ENCODE data around the gene DLGAP3.

DNA sequence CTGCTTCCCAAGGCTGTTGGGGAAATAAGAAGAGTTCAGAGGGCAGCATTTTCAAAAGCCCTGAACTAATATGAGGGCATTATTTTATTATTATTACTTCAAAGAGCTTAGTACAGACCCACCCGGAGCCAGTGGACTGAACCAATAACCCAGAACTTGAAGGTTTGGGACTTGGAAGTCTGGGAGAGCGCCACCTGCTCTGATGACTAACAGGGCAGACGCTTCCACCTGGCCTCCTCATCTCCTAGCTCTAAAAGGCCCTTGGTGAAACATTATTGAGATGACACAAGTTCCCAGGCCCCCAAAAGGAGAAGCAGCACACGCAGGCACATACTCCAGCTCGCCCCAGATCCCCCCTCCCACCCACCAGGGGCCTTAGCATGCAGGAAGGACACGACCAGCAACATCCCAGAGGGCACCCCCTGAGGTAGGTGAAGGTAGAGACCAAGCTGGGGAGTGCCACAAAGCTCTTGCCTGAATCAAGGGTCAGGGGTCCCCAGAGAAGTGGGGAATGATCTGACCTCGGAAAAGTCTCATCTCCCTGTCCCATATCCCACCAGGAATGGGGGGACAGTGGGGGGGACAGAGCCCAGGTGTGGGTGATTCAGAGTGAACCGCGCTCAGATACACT, 1.3 kb downstream of the DLGAP3 start:
- TF ChIP-seq EGR1 (IDR thresholded peaks at IDR 0.05; ENCODE audit: low read depth in 2 of 2) (no peak), CTCF (IDR thresholded peaks at IDR 0.05; ENCODE audit: low read depth, low read length, missing input control) (no peak), FOXA1 (IDR thresholded peaks at IDR 0.05) (no peak), MAX (IDR thresholded peaks at IDR 0.05) (no peak), TAF1 (conservative IDR thresholded peaks at IDR 0.05) (no peak), RAD21 (IDR thresholded peaks at IDR 0.05) (no peak), YY1 (IDR thresholded peaks at IDR 0.05) (no peak), GABPA (IDR thresholded peaks at IDR 0.05 in 1 of 2, conservative IDR thresholded peaks at IDR 0.05 in 1 of 2) (no peak), ATF3 (IDR thresholded peaks at IDR 0.05) (no peak), RXRA (IDR thresholded peaks at IDR 0.05) (no peak), JUND (IDR thresholded peaks at IDR 0.05) (no peak)
- TF ChIP-seq, protein P1, sequence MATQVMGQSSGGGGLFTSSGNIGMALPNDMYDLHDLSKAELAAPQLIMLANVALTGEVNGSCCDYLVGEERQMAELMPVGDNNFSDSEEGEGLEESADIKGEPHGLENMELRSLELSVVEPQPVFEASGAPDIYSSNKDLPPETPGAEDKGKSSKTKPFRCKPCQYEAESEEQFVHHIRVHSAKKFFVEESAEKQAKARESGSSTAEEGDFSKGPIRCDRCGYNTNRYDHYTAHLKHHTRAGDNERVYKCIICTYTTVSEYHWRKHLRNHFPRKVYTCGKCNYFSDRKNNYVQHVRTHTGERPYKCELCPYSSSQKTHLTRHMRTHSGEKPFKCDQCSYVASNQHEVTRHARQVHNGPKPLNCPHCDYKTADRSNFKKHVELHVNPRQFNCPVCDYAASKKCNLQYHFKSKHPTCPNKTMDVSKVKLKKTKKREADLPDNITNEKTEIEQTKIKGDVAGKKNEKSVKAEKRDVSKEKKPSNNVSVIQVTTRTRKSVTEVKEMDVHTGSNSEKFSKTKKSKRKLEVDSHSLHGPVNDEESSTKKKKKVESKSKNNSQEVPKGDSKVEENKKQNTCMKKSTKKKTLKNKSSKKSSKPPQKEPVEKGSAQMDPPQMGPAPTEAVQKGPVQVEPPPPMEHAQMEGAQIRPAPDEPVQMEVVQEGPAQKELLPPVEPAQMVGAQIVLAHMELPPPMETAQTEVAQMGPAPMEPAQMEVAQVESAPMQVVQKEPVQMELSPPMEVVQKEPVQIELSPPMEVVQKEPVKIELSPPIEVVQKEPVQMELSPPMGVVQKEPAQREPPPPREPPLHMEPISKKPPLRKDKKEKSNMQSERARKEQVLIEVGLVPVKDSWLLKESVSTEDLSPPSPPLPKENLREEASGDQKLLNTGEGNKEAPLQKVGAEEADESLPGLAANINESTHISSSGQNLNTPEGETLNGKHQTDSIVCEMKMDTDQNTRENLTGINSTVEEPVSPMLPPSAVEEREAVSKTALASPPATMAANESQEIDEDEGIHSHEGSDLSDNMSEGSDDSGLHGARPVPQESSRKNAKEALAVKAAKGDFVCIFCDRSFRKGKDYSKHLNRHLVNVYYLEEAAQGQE (IDR thresholded peaks at IDR 0.05) = no peak
- TF ChIP-seq, protein P2, sequence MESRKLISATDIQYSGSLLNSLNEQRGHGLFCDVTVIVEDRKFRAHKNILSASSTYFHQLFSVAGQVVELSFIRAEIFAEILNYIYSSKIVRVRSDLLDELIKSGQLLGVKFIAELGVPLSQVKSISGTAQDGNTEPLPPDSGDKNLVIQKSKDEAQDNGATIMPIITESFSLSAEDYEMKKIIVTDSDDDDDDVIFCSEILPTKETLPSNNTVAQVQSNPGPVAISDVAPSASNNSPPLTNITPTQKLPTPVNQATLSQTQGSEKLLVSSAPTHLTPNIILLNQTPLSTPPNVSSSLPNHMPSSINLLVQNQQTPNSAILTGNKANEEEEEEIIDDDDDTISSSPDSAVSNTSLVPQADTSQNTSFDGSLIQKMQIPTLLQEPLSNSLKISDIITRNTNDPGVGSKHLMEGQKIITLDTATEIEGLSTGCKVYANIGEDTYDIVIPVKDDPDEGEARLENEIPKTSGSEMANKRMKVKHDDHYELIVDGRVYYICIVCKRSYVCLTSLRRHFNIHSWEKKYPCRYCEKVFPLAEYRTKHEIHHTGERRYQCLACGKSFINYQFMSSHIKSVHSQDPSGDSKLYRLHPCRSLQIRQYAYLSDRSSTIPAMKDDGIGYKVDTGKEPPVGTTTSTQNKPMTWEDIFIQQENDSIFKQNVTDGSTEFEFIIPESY (IDR thresholded peaks at IDR 0.05) = no peak

Measured in liver (tissue), 3 donors.